ENCODE measurements around the gene SDCCAG8. TPM values are rescaled to one million over a fixed set of nuclear protein-coding genes. Genes with fewer than 3 reads are reported as not detected.

The SDCCAG8 gene
- total RNA-seq, 4 donors from 2014 or later: 21.6 to 62.7 (median 39.8) TPM

- Histone ChIP-seq H3K27ac (no peak overlapping the region), H3K27me3 (no peaks in the 10 kb centered on the region), H3K4me1 (peaks cover 5% of the 10 kb centered on the region), H3K36me3 (peaks cover 37% of the 10 kb centered on the region), H3K4me3 (no peak overlapping the region), H3K9me3 (peaks cover 3% of the 10 kb centered on the region)
- TF ChIP-seq POLR2AphosphoS5 (IDR thresholded peaks at IDR 0.05) (no peak), EP300 (IDR thresholded peaks at IDR 0.05) (no peak), POLR2A (IDR thresholded peaks at IDR 0.05) (no peak), CTCF (IDR thresholded peaks at IDR 0.05) (no peak)
- no peak for DNase-seq (ENCODE audit: low spot score in 2 of 2)
- WGBS: 84% methylated on average over 6 of the region's 6 CpGs
Measured at GRCh38 chr1:243288062-243288461, 32.2 kb downstream of the SDCCAG8 start.

GRCh38 chr1:243291292-243291691 lies 35.5 kb downstream of the SDCCAG8 start:
- no peak for DNase-seq (ENCODE audit: low spot score in 2 of 2)
- peaks cover 49% of the 10 kb centered on the region for H3K36me3 ChIP-seq
- TF ChIP-seq EP300 (IDR thresholded peaks at IDR 0.05) (no peak), POLR2AphosphoS5 (IDR thresholded peaks at IDR 0.05) (no peak), CTCF (IDR thresholded peaks at IDR 0.05) (no peak), POLR2A (IDR thresholded peaks at IDR 0.05) (no peak)

GRCh38 chr1:243292117-243292516 lies 36.3 kb downstream of the SDCCAG8 start:
- H3K4me1 ChIP-seq: peaks cover 5% of the 10 kb centered on the region
- 94% methylated on average over 5 of the region's 5 CpGs for WGBS
- peaks cover 48% of the 10 kb centered on the region for H3K36me3 ChIP-seq
- H3K9me3 ChIP-seq: peaks cover 5% of the 10 kb centered on the region
- H3K27me3 ChIP-seq: no peaks in the 10 kb centered on the region
- H3K27ac ChIP-seq: no peak overlapping the region
- no peak for DNase-seq (ENCODE audit: low spot score in 2 of 2)
- H3K4me3 ChIP-seq: no peak overlapping the region
- TF ChIP-seq POLR2AphosphoS5 (IDR thresholded peaks at IDR 0.05) (no peak), CTCF (IDR thresholded peaks at IDR 0.05) (no peak), POLR2A (IDR thresholded peaks at IDR 0.05) (no peak), EP300 (IDR thresholded peaks at IDR 0.05) (no peak)

More at GRCh38 chr1:243291292-243291691, 35.5 kb downstream of the SDCCAG8 start:
- no peak overlapping the region for H3K27ac ChIP-seq
- no peak overlapping the region for H3K4me3 ChIP-seq
- peaks cover 5% of the 10 kb centered on the region for H3K9me3 ChIP-seq
- H3K27me3 ChIP-seq: no peaks in the 10 kb centered on the region
- H3K4me1 ChIP-seq: peaks cover 5% of the 10 kb centered on the region
- WGBS: 91% methylated on average over 1 of the region's 1 CpG

- Histone ChIP-seq H3K4me1 (no peaks in the 10 kb centered on the region), H3K36me3 (peaks cover 46% of the 10 kb centered on the region), H3K9me3 (peaks cover 5% of the 10 kb centered on the region), H3K27ac (no peak overlapping the region), H3K4me3 (no peak overlapping the region), H3K27me3 (no peaks in the 10 kb centered on the region)
- WGBS: 82% methylated on average over 4 of the region's 4 CpGs
- no peak for DNase-seq (ENCODE audit: low spot score in 2 of 2)
- no peak for TF ChIP-seq EP300 (IDR thresholded peaks at IDR 0.05)
- TF ChIP-seq POLR2A (IDR thresholded peaks at IDR 0.05): no peak
- TF ChIP-seq CTCF (IDR thresholded peaks at IDR 0.05): no peak
- TF ChIP-seq POLR2AphosphoS5 (IDR thresholded peaks at IDR 0.05): no peak
Measured at GRCh38 chr1:243293941-243294722, 38.3 kb downstream of the SDCCAG8 start.

GRCh38 chr1:243294723-243295121 lies 38.9 kb downstream of the SDCCAG8 start:
- DNase-seq (ENCODE audit: low spot score in 2 of 2): no peak
- TF ChIP-seq POLR2A (IDR thresholded peaks at IDR 0.05) (no peak), CTCF (IDR thresholded peaks at IDR 0.05) (no peak), POLR2AphosphoS5 (IDR thresholded peaks at IDR 0.05) (no peak), EP300 (IDR thresholded peaks at IDR 0.05) (no peak)
- WGBS: 80% methylated on average over 3 of the region's 3 CpGs
- H3K27ac ChIP-seq: no peak overlapping the region
- H3K4me1 ChIP-seq: no peaks in the 10 kb centered on the region
- peaks cover 5% of the 10 kb centered on the region for H3K9me3 ChIP-seq
- H3K27me3 ChIP-seq: no peaks in the 10 kb centered on the region
- no peak overlapping the region for H3K4me3 ChIP-seq
- H3K36me3 ChIP-seq: peaks cover 48% of the 10 kb centered on the region

All from suprapubic skin (tissue), 4 donors.